Fibroblast of lung (primary cell): ENCODE results near the gene RRBP1. TPM values are rescaled to one million over a fixed set of nuclear protein-coding genes. Genes with fewer than 3 reads are reported as not detected.

Experiments used
- DNase-seq, 2 donors: peaks; one replicate each; pipeline versions ENCODE4 v3.0.0 to v3.0.0-alpha.2; 2010; ENCODE audit warnings: low read depth in 2 of 2
- H2AFZ ChIP-seq: 2 replicates; pipeline ENCODE4 v1.5.1; 2012; ENCODE audit warnings: low read length, control low read depth, inconsistent platforms
- H3K27ac ChIP-seq: 2 replicates; pipeline ENCODE4 v1.5.1; 2011; ENCODE audit warnings: low read length, control low read depth; ENCODE audit not compliant: insufficient read depth
- H3K27me3 ChIP-seq: 2 replicates; pipeline ENCODE4 v1.5.1; 2011; ENCODE audit warnings: mild to moderate bottlenecking, low read length; ENCODE audit not compliant: control insufficient read depth, insufficient read depth
- H3K36me3 ChIP-seq: 2 replicates; pipeline ENCODE4 v1.5.1; 2011; ENCODE audit warnings: low read length; ENCODE audit not compliant: control insufficient read depth, insufficient read depth
- H3K4me1 ChIP-seq: 2 replicates; pipeline ENCODE4 v1.5.1; 2011; ENCODE audit warnings: low read length; ENCODE audit not compliant: control insufficient read depth, insufficient read depth; ENCODE audit errors: extremely low read depth
- H3K4me2 ChIP-seq: 2 replicates; pipeline ENCODE4 v1.5.1; 2011; ENCODE audit warnings: low read length, control low read depth; ENCODE audit not compliant: insufficient read depth; ENCODE audit errors: extremely low read depth
- H3K4me3 ChIP-seq, 4 experiments: fragments of 200-600 bp in 1 of 4; sonication (generic) in 1 of 4; replicated peaks in 1 of 4; 2 replicates each; pipeline ENCODE4 v1.5.1; 2011 to 2016; ENCODE audit warnings: low read length in 4 of 4, low read depth in 3 of 4, mild to moderate bottlenecking in 3 of 4, control low read depth in 2 of 4, inconsistent platforms in 1 of 4, mixed read lengths in 1 of 4; ENCODE audit not compliant: insufficient read depth in 1 of 4; ENCODE audit errors: control extremely low read depth in 1 of 4
- H3K79me2 ChIP-seq: 2 replicates; pipeline ENCODE4 v1.5.1; 2012; ENCODE audit warnings: mild to moderate bottlenecking, low read length, inconsistent platforms; ENCODE audit not compliant: control insufficient read depth, insufficient read depth
- H3K9ac ChIP-seq: 2 replicates; pipeline ENCODE4 v1.5.1; 2011; ENCODE audit warnings: mild to moderate bottlenecking, low read length, control low read depth; ENCODE audit not compliant: insufficient read depth
- H3K9me3 ChIP-seq: 2 replicates; pipeline ENCODE4 v1.5.1; 2012; ENCODE audit warnings: low read depth, low read length; ENCODE audit not compliant: control insufficient read depth, insufficient read depth
- H4K20me1 ChIP-seq: 2 replicates; pipeline ENCODE4 v1.5.1; 2011; ENCODE audit warnings: low read length; ENCODE audit not compliant: control insufficient read depth, insufficient read depth; ENCODE audit errors: extremely low read depth
- EZH2 ChIP-seq: IDR thresholded peaks from 2 replicates; pipeline ENCODE4 v1.5.1; 2012; ENCODE audit warnings: low read length, control low read depth, mild to moderate bottlenecking; ENCODE audit errors: missing control alignments
- polyA plus RNA-seq, 2 donors: library from polyadenylated mRNA; depleted of rRNA in 1 of 2; stranded (reverse) in 1 of 2; unstranded in 1 of 2; fragments of >200 nt; gene quantifications; 2 replicates each; pipeline ENCODE4 v1.2.1, GENCODE V29; 2011 to 2012; ENCODE audit warnings: missing spikeins in 1 of 2
- total RNA-seq: library from RNA; depleted of rRNA; stranded (reverse); fragments of >200 nt; gene quantifications from 2 replicates; pipeline ENCODE4 v1.2.1, GENCODE V29; 2014
- TF ChIP-seq, protein P1 (sequence below), 2 donors: IDR thresholded peaks in 1 of 2; conservative IDR thresholded peaks in 1 of 2; 1 replicate in 1 of 2; 2 replicates in 1 of 2; pipeline ENCODE4 v1.5.1; 2011 to 2012; ENCODE audit warnings: low read length in 2 of 2, control low read depth in 1 of 2, inconsistent platforms in 1 of 2, low read depth in 1 of 2, mild to moderate bottlenecking in 1 of 2

RRBP1 gene
- total and polyA plus RNA-seq, 2 donors (not counting 1 experiment from before 2014, with no cell fraction given): 169 to 233 TPM

GRCh38 chr20:17662333-17663039 is 19.6 kb downstream of the RRBP1 start:
- Histone ChIP-seq H4K20me1 (peaks cover 8% of the 10 kb centered on the region), H3K79me2 (peaks cover 81% of the 10 kb centered on the region), H2AFZ (no peak overlapping the region), H3K27ac (peak overlapping the region; percentile 61), H3K4me2 (peak overlapping the region; percentile 48), H3K4me3 (no peak overlapping the region), H3K9me3 (no peaks in the 10 kb centered on the region), H3K9ac (no peak overlapping the region), H3K27me3 (no peaks in the 10 kb centered on the region), H3K4me1 (peaks cover 25% of the 10 kb centered on the region), H3K36me3 (peaks cover 14% of the 10 kb centered on the region)
- no peak for TF ChIP-seq EZH2
- TF ChIP-seq, protein P1, sequence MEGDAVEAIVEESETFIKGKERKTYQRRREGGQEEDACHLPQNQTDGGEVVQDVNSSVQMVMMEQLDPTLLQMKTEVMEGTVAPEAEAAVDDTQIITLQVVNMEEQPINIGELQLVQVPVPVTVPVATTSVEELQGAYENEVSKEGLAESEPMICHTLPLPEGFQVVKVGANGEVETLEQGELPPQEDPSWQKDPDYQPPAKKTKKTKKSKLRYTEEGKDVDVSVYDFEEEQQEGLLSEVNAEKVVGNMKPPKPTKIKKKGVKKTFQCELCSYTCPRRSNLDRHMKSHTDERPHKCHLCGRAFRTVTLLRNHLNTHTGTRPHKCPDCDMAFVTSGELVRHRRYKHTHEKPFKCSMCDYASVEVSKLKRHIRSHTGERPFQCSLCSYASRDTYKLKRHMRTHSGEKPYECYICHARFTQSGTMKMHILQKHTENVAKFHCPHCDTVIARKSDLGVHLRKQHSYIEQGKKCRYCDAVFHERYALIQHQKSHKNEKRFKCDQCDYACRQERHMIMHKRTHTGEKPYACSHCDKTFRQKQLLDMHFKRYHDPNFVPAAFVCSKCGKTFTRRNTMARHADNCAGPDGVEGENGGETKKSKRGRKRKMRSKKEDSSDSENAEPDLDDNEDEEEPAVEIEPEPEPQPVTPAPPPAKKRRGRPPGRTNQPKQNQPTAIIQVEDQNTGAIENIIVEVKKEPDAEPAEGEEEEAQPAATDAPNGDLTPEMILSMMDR (conservative IDR thresholded peaks at IDR 0.05 in 1 of 2, IDR thresholded peaks at IDR 0.05 in 1 of 2; ENCODE audit: low read depth in 1 of 2, low read length in 2 of 2): no peak
- peak; percentile 46 to 59 for DNase-seq

- peak in 1 of 2 donors; percentile 35 for DNase-seq
- Histone ChIP-seq H3K4me3 (no peak overlapping the region), H3K27ac (peak overlapping the region; percentile 41), H4K20me1 (peaks cover 8% of the 10 kb centered on the region), H3K4me2 (no peak overlapping the region), H3K27me3 (no peaks in the 10 kb centered on the region), H3K36me3 (peaks cover 21% of the 10 kb centered on the region), H3K4me1 (peaks cover 25% of the 10 kb centered on the region), H2AFZ (no peak overlapping the region), H3K79me2 (peaks cover 90% of the 10 kb centered on the region), H3K9me3 (no peaks in the 10 kb centered on the region), H3K9ac (peak overlapping the region; percentile 5)
- no peak for TF ChIP-seq EZH2
- TF ChIP-seq, protein P1 (conservative IDR thresholded peaks at IDR 0.05 in 1 of 2, IDR thresholded peaks at IDR 0.05 in 1 of 2; ENCODE audit: low read depth in 1 of 2, low read length in 2 of 2): no peak
Observed at GRCh38 chr20:17661121-17661744, 20.8 kb downstream of the RRBP1 start.

DNA sequence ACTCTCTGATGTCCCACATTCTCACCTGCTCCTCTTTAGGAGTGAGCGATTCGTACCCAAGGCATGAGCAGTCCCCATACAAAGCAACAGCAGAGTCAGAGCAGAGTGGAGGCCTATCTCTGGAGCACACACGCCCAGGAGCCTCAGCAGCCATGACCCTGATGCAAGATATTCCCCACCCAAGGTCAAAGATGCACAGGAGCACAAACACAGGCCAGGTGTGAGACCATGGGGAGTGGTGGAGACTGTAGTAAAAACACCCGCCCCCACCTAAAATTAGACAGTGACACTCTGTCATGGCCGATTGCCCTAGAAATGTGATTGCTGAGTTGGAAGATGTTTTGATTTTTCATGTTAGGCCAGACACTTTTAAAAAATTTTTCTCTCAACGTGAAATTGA is 21.4 kb downstream of the RRBP1 start:
- Histone ChIP-seq H3K27ac (peak overlapping the region; percentile 53), H3K9ac (no peak overlapping the region), H3K27me3 (no peaks in the 10 kb centered on the region), H3K4me1 (peaks cover 26% of the 10 kb centered on the region), H3K9me3 (no peaks in the 10 kb centered on the region), H2AFZ (no peak overlapping the region), H3K4me2 (no peak overlapping the region), H3K36me3 (peaks cover 22% of the 10 kb centered on the region), H4K20me1 (peaks cover 8% of the 10 kb centered on the region), H3K79me2 (peaks cover 90% of the 10 kb centered on the region), H3K4me3 (no peak overlapping the region)
- no peak for DNase-seq
- TF ChIP-seq EZH2: no peak
- TF ChIP-seq, protein P1 (conservative IDR thresholded peaks at IDR 0.05 in 1 of 2, IDR thresholded peaks at IDR 0.05 in 1 of 2; ENCODE audit: low read depth in 1 of 2, low read length in 2 of 2): no peak
